Adipocyte (in vitro differentiated cells): ENCODE measurements around the gene KRTAP17-1.
A peak's percentile ranks its signal among the peaks of the same experiment; 100 is the strongest.

Experiments used
- DNase-seq: peaks from one replicate; pipeline ENCODE4 v3.0.0-alpha.2; 2015; ENCODE audit warnings: low read depth
- H3K27me3 ChIP-seq: replicated peaks from 2 replicates; pipeline ENCODE4 v1.7.0; 2013; ENCODE audit warnings: mild to moderate bottlenecking, low read length, moderate library complexity; ENCODE audit not compliant: control insufficient read depth, insufficient read depth
- H3K36me3 ChIP-seq: 2 replicates; pipeline ENCODE4 v1.7.0; 2013; ENCODE audit warnings: low read length, mild to moderate bottlenecking, moderate library complexity; ENCODE audit not compliant: control insufficient read depth, insufficient read depth, severe bottlenecking
- H3K4me1 ChIP-seq: 2 replicates; pipeline ENCODE4 v1.7.0; 2013; ENCODE audit warnings: mild to moderate bottlenecking, low read length, moderate library complexity; ENCODE audit not compliant: control insufficient read depth, insufficient read depth
- H3K4me3 ChIP-seq: 2 replicates; pipeline ENCODE4 v1.7.0; 2013; ENCODE audit warnings: mild to moderate bottlenecking, low read length, moderate library complexity
- H3K9ac ChIP-seq: 2 replicates; pipeline ENCODE4 v1.7.0; 2013; ENCODE audit warnings: mild to moderate bottlenecking, low read length, moderate library complexity
- H3K9me3 ChIP-seq: 2 replicates; pipeline ENCODE4 v1.7.0; 2013; ENCODE audit warnings: mild to moderate bottlenecking, low read length, moderate library complexity; ENCODE audit not compliant: control insufficient read depth

KRTAP17-1 gene

DNA sequence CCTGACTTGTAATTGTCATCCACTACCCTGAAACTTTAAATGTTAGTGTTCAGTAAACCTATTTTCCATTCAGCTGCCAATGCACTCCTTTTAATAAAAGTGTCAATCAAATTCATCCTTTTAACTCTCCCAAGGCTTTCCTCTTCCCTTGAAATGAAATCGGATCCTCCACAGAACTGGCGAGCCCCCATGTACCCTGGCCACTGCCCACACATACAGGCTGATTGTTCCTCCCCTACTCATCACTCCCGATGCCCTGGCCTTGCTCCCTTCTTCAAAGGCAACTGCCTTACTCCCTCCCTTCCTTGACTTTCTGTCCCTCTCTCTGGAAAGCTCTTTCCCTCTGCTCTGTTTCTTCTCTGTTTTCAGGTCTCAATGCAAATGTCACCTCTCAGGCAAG, 27.5 kb upstream of the KRTAP17-1 start:
- Histone ChIP-seq H3K4me3 (no peak overlapping the region), H3K27me3 (peaks cover 19% of the 10 kb centered on the region), H3K9ac (no peak overlapping the region), H3K4me1 (peaks cover 5% of the 10 kb centered on the region), H3K36me3 (no peaks in the 10 kb centered on the region), H3K9me3 (peaks cover 26% of the 10 kb centered on the region)
- DNase-seq = no peak

DNA sequence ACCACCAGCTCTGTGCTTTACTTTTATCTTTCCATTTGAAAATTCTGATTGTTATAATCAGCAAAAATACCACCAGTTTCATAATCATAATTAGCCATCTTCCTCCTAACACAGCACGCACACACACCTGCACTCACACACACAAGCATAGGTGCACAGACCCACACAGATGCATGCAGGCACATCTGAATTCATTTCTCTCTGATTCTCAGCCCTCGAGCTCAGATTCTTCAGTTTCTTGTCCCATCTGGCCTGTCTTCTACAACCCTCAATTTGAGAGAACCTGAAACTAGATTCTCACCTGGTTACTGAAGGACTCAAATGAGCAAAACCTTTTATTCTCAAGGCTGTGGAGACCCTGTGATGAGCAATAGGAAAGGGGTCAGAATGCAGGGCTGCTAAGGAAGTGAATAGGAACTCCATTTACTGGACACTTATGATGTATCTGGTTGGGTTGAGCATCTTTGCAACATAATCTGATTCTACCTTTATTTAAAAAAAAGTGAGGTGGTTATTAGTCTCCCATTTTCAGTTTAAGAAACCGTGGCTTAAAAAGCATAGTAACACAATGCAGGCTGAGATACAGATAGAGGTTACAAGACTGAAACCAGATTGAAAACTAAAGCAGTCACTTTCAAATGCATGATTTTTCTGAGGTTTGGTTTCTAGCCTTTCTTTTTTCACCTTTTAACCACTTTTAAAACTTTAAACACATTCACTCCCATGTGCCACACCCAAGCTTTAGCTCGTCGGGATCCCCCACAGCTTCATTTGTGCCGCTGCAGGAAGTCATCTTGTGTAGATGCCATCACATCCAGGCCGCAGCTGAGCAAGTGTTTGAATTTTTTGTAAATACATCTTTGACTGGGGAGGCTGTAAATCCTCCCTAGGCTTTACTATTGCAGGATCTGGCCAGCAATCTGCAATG, 25.7 kb upstream of the KRTAP17-1 start:
- H3K36me3 ChIP-seq = no peaks in the 10 kb centered on the region
- H3K27me3 ChIP-seq = peaks cover 14% of the 10 kb centered on the region
- H3K9ac ChIP-seq = no peak overlapping the region
- DNase-seq = no peak
- peaks cover 5% of the 10 kb centered on the region for H3K4me1 ChIP-seq
- peaks cover 26% of the 10 kb centered on the region for H3K9me3 ChIP-seq
- no peak overlapping the region for H3K4me3 ChIP-seq

DNA sequence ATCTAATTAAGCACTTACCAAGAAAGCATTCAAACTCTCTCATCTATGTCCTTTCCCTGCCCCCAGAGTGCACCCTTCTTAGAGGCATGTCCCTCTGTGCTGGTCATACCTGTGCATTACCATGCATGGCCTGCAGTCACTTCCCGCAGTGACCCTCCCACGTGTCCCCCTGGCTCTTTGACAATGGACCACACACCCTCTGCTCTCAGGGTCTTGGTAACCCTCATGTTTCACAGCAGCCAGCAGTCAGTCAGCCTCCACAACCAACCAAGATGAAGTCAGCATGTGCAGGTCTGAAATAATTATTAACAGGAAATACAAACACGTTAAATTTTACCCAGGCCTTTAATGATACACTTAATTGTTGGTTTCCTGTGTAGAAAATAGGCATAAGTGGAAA, 25.0 kb upstream of the KRTAP17-1 start:
- peaks cover 5% of the 10 kb centered on the region for H3K4me1 ChIP-seq
- no peak for DNase-seq
- no peak overlapping the region for H3K9ac ChIP-seq

DNA sequence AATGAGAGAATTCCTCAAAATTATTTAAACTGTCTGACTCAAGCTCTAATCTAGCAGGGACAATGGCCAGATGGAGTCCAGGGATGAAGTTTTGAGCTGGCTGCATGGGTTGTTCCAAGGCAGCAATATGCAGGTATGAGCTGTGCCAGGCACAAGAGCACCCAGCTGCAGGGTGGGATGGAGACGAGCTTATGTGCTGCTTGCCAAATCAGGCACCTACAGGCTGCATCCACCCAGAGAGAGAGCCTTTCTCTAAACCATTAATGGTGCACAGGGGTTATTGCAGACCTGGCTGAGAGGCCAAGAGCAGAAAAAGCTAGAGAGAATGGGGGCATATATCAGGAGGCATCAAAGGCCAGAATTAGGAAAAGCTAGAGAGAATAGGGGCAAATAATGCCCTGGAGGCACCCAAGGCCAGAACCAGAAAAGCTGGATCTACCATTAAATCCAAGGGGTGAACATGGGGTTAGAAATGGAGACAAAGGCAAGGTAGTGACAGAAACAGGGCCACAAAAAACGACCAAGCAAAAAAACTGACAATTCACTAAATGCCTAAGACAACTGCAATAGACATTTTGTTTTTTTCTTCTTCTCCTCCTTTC, 24.2 kb upstream of the KRTAP17-1 start:
- Histone ChIP-seq H3K9ac (no peak overlapping the region), H3K4me1 (peaks cover 5% of the 10 kb centered on the region), H3K27me3 (peaks cover 19% of the 10 kb centered on the region), H3K9me3 (peaks cover 26% of the 10 kb centered on the region), H3K36me3 (no peaks in the 10 kb centered on the region), H3K4me3 (no peak overlapping the region)
- DNase-seq = no peak

More for the DNA sequence above, 25.0 kb upstream of the KRTAP17-1 start:
- peaks cover 14% of the 10 kb centered on the region for H3K27me3 ChIP-seq
- H3K9me3 ChIP-seq = peaks cover 26% of the 10 kb centered on the region
- H3K4me3 ChIP-seq = no peak overlapping the region
- no peaks in the 10 kb centered on the region for H3K36me3 ChIP-seq

DNA sequence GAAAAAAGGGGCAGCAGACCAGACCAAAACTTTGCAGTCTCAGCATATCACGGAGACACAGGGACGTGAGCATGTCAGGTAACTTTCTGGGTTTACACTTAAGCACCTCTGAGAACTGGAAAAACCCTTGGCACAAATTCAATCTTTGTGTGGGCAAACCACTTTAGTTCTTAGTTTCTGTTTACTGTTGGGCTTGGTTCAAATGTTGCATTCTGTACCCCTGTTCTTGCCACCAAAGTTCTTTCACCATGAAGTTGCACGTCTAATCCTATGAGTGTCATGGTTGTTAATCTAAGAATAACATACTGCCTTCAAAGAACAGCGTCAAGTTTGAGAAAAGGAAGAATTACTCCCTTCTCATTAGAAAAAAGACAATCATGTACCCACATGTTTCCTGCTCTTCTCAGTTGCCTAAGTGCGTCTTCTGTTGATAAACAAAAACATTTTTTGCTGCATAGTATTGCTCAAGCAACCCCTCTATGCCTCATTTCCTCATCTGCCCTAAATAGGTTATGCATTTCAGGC, 23.5 kb upstream of the KRTAP17-1 start:
- Histone ChIP-seq H3K9ac (no peak overlapping the region), H3K27me3 (peaks cover 25% of the 10 kb centered on the region), H3K9me3 (peaks cover 26% of the 10 kb centered on the region), H3K4me1 (peaks cover 5% of the 10 kb centered on the region), H3K36me3 (no peaks in the 10 kb centered on the region), H3K4me3 (no peak overlapping the region)
- peak; percentile 46 for DNase-seq

DNA sequence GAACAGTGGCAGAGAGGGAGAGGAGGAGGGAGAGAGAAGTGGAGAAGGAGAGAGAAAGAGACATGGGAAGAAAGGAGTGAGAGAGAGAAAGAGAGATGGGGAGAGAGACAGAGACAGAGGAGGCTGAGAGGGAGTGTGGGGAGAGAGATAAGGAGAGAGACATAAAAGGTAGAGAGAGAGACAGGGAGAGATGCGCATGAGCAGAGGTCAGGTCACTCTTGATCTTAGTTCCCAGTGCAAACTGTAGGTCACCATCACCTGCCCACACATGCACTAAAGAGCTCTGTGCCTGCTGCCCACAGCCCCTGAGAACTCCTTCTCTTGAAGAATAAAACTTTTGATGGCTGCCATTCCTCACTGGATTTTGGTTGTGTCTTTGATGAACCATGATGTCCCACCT, 20.2 kb upstream of the KRTAP17-1 start:
- no peak overlapping the region for H3K4me3 ChIP-seq

DNA sequence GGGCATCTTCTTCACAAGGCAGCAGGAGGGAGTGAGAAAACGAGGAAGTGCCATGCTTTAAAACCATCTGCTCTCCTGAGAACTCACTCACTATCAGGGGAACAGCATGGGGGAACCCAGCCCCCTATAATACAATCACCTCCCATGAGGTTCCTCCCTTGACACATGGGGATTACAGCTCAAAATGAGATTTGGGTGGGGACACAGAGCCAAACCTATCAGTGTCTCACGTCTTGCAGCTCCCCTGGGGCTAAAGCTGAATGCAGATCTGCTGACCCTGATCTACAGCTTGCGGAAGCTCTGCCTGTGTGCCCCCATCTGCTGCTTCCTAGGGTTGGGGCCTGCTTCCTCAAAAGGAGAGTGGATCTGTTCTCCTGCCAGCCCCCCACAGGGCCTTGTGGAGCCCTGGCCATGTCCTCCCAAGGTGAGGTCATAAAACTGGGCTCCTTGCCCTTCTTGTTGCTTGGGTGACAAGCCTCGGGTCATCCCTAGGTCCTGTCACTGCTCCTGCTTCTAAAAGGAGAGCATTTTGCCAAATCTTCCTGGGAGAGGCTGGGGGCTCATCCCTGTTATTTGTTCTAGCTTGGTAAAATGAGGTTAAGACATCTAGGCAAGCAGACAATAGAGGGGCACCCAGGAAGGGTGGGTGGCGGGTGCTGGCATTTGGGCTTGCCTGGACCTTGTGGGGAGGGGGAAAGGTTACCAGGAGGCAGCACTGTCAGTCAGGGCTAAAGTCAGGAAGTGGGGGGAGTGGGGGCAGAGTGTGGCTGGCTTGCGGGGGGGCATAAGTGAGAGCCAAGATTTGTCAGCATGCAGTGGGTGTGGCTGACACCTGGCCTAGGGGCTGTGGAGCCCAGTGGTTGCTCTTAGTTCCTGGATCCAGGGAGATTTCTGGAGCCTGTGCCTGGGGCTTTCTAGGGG, 19.1 kb upstream of the KRTAP17-1 start:
- DNase-seq = no peak
- H3K36me3 ChIP-seq = no peaks in the 10 kb centered on the region

More for the DNA sequence above, 20.2 kb upstream of the KRTAP17-1 start:
- Histone ChIP-seq H3K9me3 (no peaks in the 10 kb centered on the region), H3K36me3 (no peaks in the 10 kb centered on the region), H3K27me3 (peaks cover 19% of the 10 kb centered on the region), H3K9ac (no peak overlapping the region), H3K4me1 (peaks cover 5% of the 10 kb centered on the region)
- DNase-seq = no peak

DNA sequence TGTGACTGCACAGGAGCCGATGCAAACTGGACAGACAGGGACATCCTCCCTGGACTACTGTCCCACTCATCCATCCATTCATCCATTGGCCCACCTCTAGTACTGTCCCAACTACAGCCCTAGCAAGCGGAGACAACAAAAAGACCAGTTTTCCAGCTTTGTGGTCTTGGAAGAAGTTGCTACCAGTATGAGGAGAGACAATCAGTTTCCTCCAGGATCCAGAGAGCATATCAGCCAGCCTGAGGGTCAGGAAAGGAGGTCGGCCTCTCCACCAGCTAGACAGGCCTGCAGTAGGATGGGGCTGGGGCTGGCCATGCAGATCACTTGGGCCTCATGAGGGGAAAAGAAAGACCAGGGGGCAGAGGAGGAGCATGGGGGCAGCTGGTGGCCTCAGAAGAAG, 18.3 kb upstream of the KRTAP17-1 start:
- no peaks in the 10 kb centered on the region for H3K4me1 ChIP-seq
- H3K9me3 ChIP-seq = no peaks in the 10 kb centered on the region
- DNase-seq = no peak
- H3K27me3 ChIP-seq = peaks cover 12% of the 10 kb centered on the region
- H3K9ac ChIP-seq = no peak overlapping the region
- no peaks in the 10 kb centered on the region for H3K36me3 ChIP-seq
- no peak overlapping the region for H3K4me3 ChIP-seq

More for the DNA sequence above, 19.1 kb upstream of the KRTAP17-1 start:
- H3K4me3 ChIP-seq = no peak overlapping the region
- peaks cover 5% of the 10 kb centered on the region for H3K4me1 ChIP-seq
- peaks cover 15% of the 10 kb centered on the region for H3K27me3 ChIP-seq
- H3K9me3 ChIP-seq = no peaks in the 10 kb centered on the region
- H3K9ac ChIP-seq = no peak overlapping the region

DNA sequence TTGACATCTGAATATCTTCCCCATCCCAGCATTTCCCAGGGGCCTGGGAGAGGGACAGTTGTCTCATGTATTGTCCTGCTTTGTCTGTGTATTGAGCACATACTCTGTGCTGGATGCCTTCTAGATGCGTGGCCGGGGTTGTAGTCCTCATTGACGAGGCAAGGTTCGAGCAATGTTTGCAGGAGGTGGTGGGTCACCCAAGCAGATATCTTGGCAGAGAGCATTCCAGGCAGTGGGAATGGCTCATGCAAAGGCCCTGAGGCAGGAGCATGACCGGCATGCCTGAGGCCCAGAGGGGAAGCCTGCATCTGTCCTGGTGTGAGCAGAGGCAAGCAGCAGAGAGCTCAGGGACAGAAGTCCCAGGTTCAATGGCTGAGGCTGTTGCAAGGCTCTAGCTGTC, 17.6 kb upstream of the KRTAP17-1 start:
- H3K36me3 ChIP-seq = no peaks in the 10 kb centered on the region
- no peaks in the 10 kb centered on the region for H3K9me3 ChIP-seq
- no peak overlapping the region for H3K9ac ChIP-seq
- H3K4me1 ChIP-seq = no peaks in the 10 kb centered on the region
- no peak for DNase-seq
- H3K27me3 ChIP-seq = peaks cover 12% of the 10 kb centered on the region
- H3K4me3 ChIP-seq = no peak overlapping the region

DNA sequence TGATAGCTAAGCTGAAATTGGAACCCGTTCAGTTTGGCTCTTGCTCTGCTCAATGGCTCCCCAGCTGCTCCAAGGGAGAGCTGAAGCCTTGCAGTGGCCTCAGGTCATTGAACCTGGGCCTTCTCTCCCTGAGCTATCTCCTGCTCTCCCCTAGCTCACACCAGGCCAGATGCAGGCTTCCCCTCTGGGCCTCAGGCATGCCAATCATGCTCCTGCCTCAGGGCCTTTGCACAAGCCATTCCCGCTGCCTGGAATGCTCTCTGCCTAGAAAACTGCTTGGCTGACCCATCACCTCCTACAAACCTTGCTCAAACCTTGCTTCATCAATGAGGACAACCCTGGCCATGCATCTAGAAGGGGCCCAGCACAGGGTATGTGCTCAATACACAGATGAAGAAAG, 16.7 kb upstream of the KRTAP17-1 start:
- no peaks in the 10 kb centered on the region for H3K4me1 ChIP-seq
- H3K9me3 ChIP-seq = no peaks in the 10 kb centered on the region
- DNase-seq = no peak
- no peak overlapping the region for H3K4me3 ChIP-seq
- H3K9ac ChIP-seq = no peak overlapping the region
- H3K27me3 ChIP-seq = peaks cover 12% of the 10 kb centered on the region
- no peaks in the 10 kb centered on the region for H3K36me3 ChIP-seq
